Stomach (tissue), 4 donors: ENCODE results near the gene NR2F2.

Experiments
- EP300 ChIP-seq: sonication (generic); formaldehyde crosslinking; IDR thresholded peaks from one replicate; pipeline ENCODE4 v1.6.1; 2017; ENCODE audit warnings: antibody characterized with exemption
- POLR2A ChIP-seq, 4 donors: fragments of 450-650 bp; IDR thresholded peaks; one replicate each; pipeline ENCODE4 v1.6.1; 2016; ENCODE audit warnings: antibody characterized with exemption in 4 of 4, control low read depth in 2 of 4, mild to moderate bottlenecking in 1 of 4, moderate library complexity in 1 of 4
- TF ChIP-seq, protein P1 (sequence below), 7 experiments: fragments of 450-650 bp in 4 of 7; fragments of 200-600 bp in 3 of 7; sonication (generic) in 3 of 7; IDR thresholded peaks; one replicate each; pipeline ENCODE4 v1.5.1; 2016 to 2019; ENCODE audit warnings: antibody characterized with exemption in 7 of 7, control low read depth in 2 of 7, mild to moderate bottlenecking in 1 of 7

DNA sequence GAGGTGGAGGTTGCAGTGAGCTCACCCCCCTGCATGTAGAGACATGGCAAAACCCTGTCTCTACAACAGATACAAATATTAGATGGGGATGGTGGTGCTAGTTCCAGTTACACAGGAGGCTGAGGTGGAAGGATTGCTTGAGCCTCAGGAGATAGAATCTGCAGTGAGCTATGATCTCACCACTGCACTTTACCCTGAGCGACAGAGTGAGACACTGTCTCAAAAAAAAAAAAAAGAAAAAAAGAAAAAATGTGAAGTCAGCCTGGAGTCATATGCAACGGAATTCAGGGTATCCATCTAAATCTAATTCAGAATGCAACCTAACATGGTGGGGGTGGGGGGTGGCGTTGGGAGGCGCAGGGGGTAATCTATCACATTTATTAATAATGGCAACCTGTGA lies 37.1 kb upstream of the NR2F2 start:
- TF ChIP-seq, protein P1, sequence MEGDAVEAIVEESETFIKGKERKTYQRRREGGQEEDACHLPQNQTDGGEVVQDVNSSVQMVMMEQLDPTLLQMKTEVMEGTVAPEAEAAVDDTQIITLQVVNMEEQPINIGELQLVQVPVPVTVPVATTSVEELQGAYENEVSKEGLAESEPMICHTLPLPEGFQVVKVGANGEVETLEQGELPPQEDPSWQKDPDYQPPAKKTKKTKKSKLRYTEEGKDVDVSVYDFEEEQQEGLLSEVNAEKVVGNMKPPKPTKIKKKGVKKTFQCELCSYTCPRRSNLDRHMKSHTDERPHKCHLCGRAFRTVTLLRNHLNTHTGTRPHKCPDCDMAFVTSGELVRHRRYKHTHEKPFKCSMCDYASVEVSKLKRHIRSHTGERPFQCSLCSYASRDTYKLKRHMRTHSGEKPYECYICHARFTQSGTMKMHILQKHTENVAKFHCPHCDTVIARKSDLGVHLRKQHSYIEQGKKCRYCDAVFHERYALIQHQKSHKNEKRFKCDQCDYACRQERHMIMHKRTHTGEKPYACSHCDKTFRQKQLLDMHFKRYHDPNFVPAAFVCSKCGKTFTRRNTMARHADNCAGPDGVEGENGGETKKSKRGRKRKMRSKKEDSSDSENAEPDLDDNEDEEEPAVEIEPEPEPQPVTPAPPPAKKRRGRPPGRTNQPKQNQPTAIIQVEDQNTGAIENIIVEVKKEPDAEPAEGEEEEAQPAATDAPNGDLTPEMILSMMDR (IDR thresholded peaks at IDR 0.05): no peak
- TF ChIP-seq POLR2A (IDR thresholded peaks at IDR 0.05): no peak
- no peak for TF ChIP-seq EP300
